Endothelial cell of umbilical vein (primary cell): Measurements from ENCODE around the gene EOLA1. TPM values are rescaled to one million over a fixed set of nuclear protein-coding genes. Genes with fewer than 3 reads are reported as not detected.

Experiments used
- BruUV-seq: library from RNA; stranded (reverse); fragments of 400-500 nt; replicated peaks from 2 replicates; lab custom pipeline; 2021; lab: Mats Ljungman, UMichigan
- CTCF ChIA-PET: fragments of 300-600, 350-600 bp; sonication (Branson Sonifier 250); formaldehyde crosslinking; loops from one replicate; lab custom pipeline; 2021; ENCODE audit warnings: antibody characterized with exemption, inconsistent platforms; lab: Charles Lee
- POLR2A ChIA-PET: fragments of 300-600, 350-600 bp; sonication (Branson Sonifier 250); formaldehyde crosslinking; loops from one replicate; lab custom pipeline; 2021; ENCODE audit warnings: antibody characterized with exemption, inconsistent platforms; lab: Charles Lee
- DNase-seq: peaks from one replicate; pipeline ENCODE4 v3.0.0-alpha.2; 2011; ENCODE audit warnings: low read depth, low spot score
- FAIRE-seq: peaks from 2 replicates; lab custom pipeline; 2011; peaks lifted over from hg19 to GRCh38; lab: Jason Lieb, UNC
- H2AFZ ChIP-seq: 2 replicates; pipeline ENCODE4 v1.6.0; 2012; ENCODE audit warnings: low read depth, low read length, control low read depth, inconsistent platforms
- H3K27ac ChIP-seq: 2 replicates; pipeline ENCODE4 v1.5.1; 2011; ENCODE audit warnings: low read depth, mild to moderate bottlenecking, control low read depth, low read length, moderate library complexity; ENCODE audit not compliant: insufficient read depth
- H3K27me3 ChIP-seq, 2 experiments: 2 replicates each; pipeline versions ENCODE4 v1.6.0 to v1.6.1; 2011; ENCODE audit warnings: low read length in 2 of 2, mixed read lengths in 1 of 2; ENCODE audit not compliant: control insufficient read depth in 2 of 2, insufficient read depth in 2 of 2
- H3K36me3 ChIP-seq, 2 experiments: 2 replicates in 1 of 2; 3 replicates in 1 of 2; pipeline ENCODE4 v1.5.1; 2011; ENCODE audit warnings: low read length in 2 of 2, mild to moderate bottlenecking in 1 of 2, moderate library complexity in 1 of 2; ENCODE audit not compliant: control insufficient read depth in 2 of 2, insufficient read depth in 2 of 2; ENCODE audit errors: extremely low read depth in 1 of 2
- H3K4me1 ChIP-seq: 3 replicates; pipeline ENCODE4 v1.5.1; 2011; ENCODE audit warnings: mild to moderate bottlenecking, low read length; ENCODE audit not compliant: control insufficient read depth, insufficient read depth; ENCODE audit errors: extremely low read depth
- H3K4me2 ChIP-seq: 2 replicates; pipeline ENCODE4 v1.6.1; 2011; ENCODE audit warnings: low read length, control low read depth, mixed read lengths; ENCODE audit not compliant: insufficient read depth
- H3K4me3 ChIP-seq, 3 experiments: fragments of 200-600 bp in 1 of 3; sonication (generic), shearing (Covaris generic) in 1 of 3; replicated peaks in 1 of 3; 2 replicates each; pipeline ENCODE4 v1.5.1; 2011 to 2016; ENCODE audit warnings: control low read depth in 3 of 3, low read length in 3 of 3, mild to moderate bottlenecking in 2 of 3, inconsistent platforms in 1 of 3, low read depth in 1 of 3, moderate library complexity in 1 of 3; ENCODE audit not compliant: insufficient read depth in 1 of 3
- H3K79me2 ChIP-seq: 2 replicates; pipeline ENCODE4 v1.6.0; 2012; ENCODE audit warnings: low read length, inconsistent platforms; ENCODE audit not compliant: control insufficient read depth, insufficient read depth
- H3K9ac ChIP-seq: replicated peaks from 2 replicates; pipeline ENCODE3; 2011; ENCODE audit warnings: low read length, control low read depth; ENCODE audit not compliant: insufficient read depth; ENCODE audit errors: extremely low read depth
- H3K9me1 ChIP-seq: replicated peaks from 3 replicates; pipeline ENCODE4 v1.6.0; 2011; ENCODE audit warnings: mild to moderate bottlenecking, low read length; ENCODE audit not compliant: control insufficient read depth, insufficient read depth; ENCODE audit errors: extremely low read depth
- H3K9me3 ChIP-seq: replicated peaks from 2 replicates; pipeline ENCODE4 v1.5.1; 2012; ENCODE audit warnings: low read length, inconsistent platforms; ENCODE audit not compliant: control insufficient read depth, insufficient read depth
- H4K20me1 ChIP-seq: replicated peaks from 2 replicates; pipeline ENCODE3; 2011; ENCODE audit warnings: mild to moderate bottlenecking, low read length; ENCODE audit not compliant: control insufficient read depth, insufficient read depth; ENCODE audit errors: extremely low read depth
- EZH2 ChIP-seq: IDR thresholded peaks from 2 replicates; pipeline ENCODE4 v1.6.1; 2012; ENCODE audit warnings: borderline replicate concordance, low read depth, mild to moderate bottlenecking, moderate library complexity, low read length, inconsistent platforms; ENCODE audit not compliant: severe bottlenecking
- FOS ChIP-seq: IDR thresholded peaks from 2 replicates; pipeline ENCODE4 v1.6.1; 2011; ENCODE audit warnings: mild to moderate bottlenecking, low read length, moderate library complexity, borderline replicate concordance; ENCODE audit not compliant: insufficient read depth
- GATA2 ChIP-seq: IDR thresholded peaks from 2 replicates; pipeline ENCODE4 v1.7.0; 2011; ENCODE audit warnings: low read depth, mild to moderate bottlenecking, moderate library complexity, mixed read lengths, low read length; ENCODE audit not compliant: insufficient read length, insufficient read depth
- JUN ChIP-seq: IDR thresholded peaks from 2 replicates; pipeline ENCODE4 v1.6.1; 2011; ENCODE audit warnings: borderline replicate concordance, low read depth; ENCODE audit not compliant: insufficient read length, insufficient read depth
- MYC ChIP-seq: IDR thresholded peaks from one replicate; pipeline ENCODE4 v1.6.1; 2011; ENCODE audit warnings: mild to moderate bottlenecking, low read depth, low read length
- POLR2A ChIP-seq: IDR thresholded peaks from 2 replicates; pipeline ENCODE4 v1.6.1; 2012; ENCODE audit warnings: low read depth, mild to moderate bottlenecking, control low read depth, low read length
- POLR2AphosphoS5 ChIP-seq: IDR thresholded peaks from 2 replicates; pipeline ENCODE4 v1.6.1; 2012; ENCODE audit warnings: low read depth, mild to moderate bottlenecking, control low read depth, low read length, moderate library complexity; ENCODE audit not compliant: insufficient read depth
- dilution Hi-C: fragments of 300-500 bp; cut with MboI; formaldehyde crosslinking; loops from one replicate; pipeline ENCODE4 v1.15.0; 2019; ENCODE audit warnings: low sequenced_read_pairs; ENCODE audit not compliant: extremely low pct_ligation_motif_present
- intact Hi-C: fragments of 100-400 bp; cut with micrococcal nuclease; formaldehyde crosslinking; loops from one replicate; pipeline ENCODE4 v1.10.0; 2022
- polyA plus RNA-seq, 4 experiments: library from polyadenylated mRNA; depleted of rRNA in 3 of 4; stranded (reverse) in 3 of 4; unstranded in 1 of 4; fragments of >200 nt; gene quantifications; 2 replicates each; pipeline versions ENCODE4 v1.2.1 to v1.2.3, GENCODE V29; 2011 to 2012; ENCODE audit warnings: missing spikeins in 1 of 4
- total RNA-seq: library from RNA; stranded (reverse); gene quantifications from 2 replicates; pipeline ENCODE4 v1.2.3, GENCODE V29; 2021
- TF ChIP-seq, protein P1 (sequence below), 2 donors: IDR thresholded peaks; 1 replicate in 1 of 2; 2 replicates in 1 of 2; pipeline ENCODE4 v1.5.1; 2011; ENCODE audit warnings: low read length in 2 of 2, mild to moderate bottlenecking in 2 of 2, moderate library complexity in 2 of 2, control low read depth in 1 of 2, inconsistent platforms in 1 of 2, low read depth in 1 of 2; ENCODE audit not compliant: insufficient read depth in 1 of 2; ENCODE audit errors: extremely low read depth in 1 of 2
- TF ChIP-seq, protein P2 (sequence below): IDR thresholded peaks from 2 replicates; pipeline ENCODE4 v1.6.1; 2011; ENCODE audit not compliant: insufficient read depth, insufficient read length

The EOLA1 gene
- total and polyA plus RNA-seq, 2 donors (not counting 3 experiments of a cell fraction or from before 2014, with no cell fraction given): 12.5 to 24.6 TPM

DNA sequence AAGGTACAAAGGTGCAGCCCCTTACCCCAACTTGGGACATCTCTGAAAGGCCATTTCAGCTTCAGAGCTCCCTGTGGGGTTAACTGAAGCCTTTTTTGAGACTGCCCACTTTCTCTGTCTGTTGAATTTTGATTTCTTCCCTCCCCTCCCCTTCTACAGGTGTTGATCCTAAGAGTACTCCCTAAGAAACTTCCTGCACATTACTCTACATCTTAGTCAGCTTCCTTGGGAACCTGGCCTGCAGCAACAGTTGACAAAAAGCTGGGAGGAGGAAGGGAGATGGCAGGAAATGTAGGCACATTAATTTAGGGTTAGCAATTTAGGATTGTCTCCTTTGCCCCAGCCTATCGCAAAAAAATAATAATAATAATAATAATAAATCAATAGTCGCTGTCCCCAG is 34.5 kb upstream of the EOLA1 start:
- peaks cover 6% of the 10 kb centered on the region for H3K79me2 ChIP-seq
- peaks cover 0 to 2% of the 10 kb centered on the region in 2 experiments for H3K27me3 ChIP-seq
- no peak overlapping the region for H2AFZ ChIP-seq
- POLR2A ChIA-PET: interaction anchor here (2.2 kb wide), 1 partner anchor 34 kb away, joined by 15 read pairs; the partner anchor contains the start of gene EOLA1
- dilution Hi-C loops (no loop called here), intact Hi-C loops (loop anchor here (10.0 kb wide), 1 partner anchor 428 kb away; the partner anchor contains the start of gene EOLA2)
- no peak overlapping the region for H3K9ac ChIP-seq
- H3K4me1 ChIP-seq: peaks cover 17% of the 10 kb centered on the region
- peak; percentile 79 for FAIRE-seq
- no peaks in the 10 kb centered on the region for H3K9me1 ChIP-seq
- H3K9me3 ChIP-seq: no peaks in the 10 kb centered on the region
- no peak overlapping the region for H3K27ac ChIP-seq
- no TSS peak for BruUV-seq
- H4K20me1 ChIP-seq: no peaks in the 10 kb centered on the region
- CTCF ChIA-PET: interaction anchor here (1.5 kb wide), 1 partner anchor 11 kb away, joined by 3 read pairs; no protein-coding TSS in a partner anchor
- H3K36me3 ChIP-seq: peaks cover 0 to 5% of the 10 kb centered on the region in 2 experiments
- no peak overlapping the region for H3K4me3 ChIP-seq
- no peak for DNase-seq
- no peak overlapping the region for H3K4me2 ChIP-seq
- TF ChIP-seq, protein P1, sequence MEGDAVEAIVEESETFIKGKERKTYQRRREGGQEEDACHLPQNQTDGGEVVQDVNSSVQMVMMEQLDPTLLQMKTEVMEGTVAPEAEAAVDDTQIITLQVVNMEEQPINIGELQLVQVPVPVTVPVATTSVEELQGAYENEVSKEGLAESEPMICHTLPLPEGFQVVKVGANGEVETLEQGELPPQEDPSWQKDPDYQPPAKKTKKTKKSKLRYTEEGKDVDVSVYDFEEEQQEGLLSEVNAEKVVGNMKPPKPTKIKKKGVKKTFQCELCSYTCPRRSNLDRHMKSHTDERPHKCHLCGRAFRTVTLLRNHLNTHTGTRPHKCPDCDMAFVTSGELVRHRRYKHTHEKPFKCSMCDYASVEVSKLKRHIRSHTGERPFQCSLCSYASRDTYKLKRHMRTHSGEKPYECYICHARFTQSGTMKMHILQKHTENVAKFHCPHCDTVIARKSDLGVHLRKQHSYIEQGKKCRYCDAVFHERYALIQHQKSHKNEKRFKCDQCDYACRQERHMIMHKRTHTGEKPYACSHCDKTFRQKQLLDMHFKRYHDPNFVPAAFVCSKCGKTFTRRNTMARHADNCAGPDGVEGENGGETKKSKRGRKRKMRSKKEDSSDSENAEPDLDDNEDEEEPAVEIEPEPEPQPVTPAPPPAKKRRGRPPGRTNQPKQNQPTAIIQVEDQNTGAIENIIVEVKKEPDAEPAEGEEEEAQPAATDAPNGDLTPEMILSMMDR (IDR thresholded peaks at IDR 0.05; ENCODE audit: extremely low read depth in 1 of 2, insufficient read depth in 1 of 2, low read depth in 1 of 2, low read length in 2 of 2): no peak
- TF ChIP-seq JUN (no peak), POLR2AphosphoS5 (no peak), FOS (no peak), EZH2 (no peak), POLR2A (no peak), MYC (no peak), GATA2 (no peak)
- TF ChIP-seq, protein P2, sequence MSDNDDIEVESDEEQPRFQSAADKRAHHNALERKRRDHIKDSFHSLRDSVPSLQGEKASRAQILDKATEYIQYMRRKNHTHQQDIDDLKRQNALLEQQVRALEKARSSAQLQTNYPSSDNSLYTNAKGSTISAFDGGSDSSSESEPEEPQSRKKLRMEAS: no peak
